Measurements from ENCODE around the gene HECTD2.

DNA sequence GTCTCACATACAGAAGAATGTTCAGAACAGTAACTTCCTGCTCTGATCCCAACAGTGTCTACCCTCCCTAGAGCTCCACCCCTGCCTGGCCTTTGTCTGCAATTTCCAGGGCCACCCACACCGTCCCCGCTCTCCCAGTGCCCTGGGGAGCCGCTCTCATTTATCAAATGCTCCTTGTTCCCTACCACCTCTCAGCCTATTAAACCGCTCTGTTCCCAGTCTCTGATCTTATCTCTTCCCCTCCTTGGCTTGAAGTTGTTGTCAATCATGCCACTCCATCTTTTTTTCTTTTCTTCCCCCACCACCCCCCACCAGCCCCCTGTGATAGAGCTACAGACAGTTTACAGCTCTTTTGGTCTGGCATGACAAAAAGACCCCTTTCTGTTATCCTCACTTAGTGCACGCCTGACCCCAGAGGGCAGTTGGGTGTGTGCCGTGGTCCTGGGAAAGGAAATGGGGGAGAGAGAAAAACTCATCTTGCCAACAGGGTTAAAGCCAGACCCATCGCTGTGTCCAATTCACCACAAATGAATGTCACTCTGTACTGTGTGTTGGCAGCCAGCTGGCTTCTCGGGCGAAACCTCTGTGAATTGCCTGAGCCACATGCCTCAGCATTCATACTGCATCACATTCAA is 28.8 kb upstream of the HECTD2 start:
- TF ChIP-seq, protein P1, sequence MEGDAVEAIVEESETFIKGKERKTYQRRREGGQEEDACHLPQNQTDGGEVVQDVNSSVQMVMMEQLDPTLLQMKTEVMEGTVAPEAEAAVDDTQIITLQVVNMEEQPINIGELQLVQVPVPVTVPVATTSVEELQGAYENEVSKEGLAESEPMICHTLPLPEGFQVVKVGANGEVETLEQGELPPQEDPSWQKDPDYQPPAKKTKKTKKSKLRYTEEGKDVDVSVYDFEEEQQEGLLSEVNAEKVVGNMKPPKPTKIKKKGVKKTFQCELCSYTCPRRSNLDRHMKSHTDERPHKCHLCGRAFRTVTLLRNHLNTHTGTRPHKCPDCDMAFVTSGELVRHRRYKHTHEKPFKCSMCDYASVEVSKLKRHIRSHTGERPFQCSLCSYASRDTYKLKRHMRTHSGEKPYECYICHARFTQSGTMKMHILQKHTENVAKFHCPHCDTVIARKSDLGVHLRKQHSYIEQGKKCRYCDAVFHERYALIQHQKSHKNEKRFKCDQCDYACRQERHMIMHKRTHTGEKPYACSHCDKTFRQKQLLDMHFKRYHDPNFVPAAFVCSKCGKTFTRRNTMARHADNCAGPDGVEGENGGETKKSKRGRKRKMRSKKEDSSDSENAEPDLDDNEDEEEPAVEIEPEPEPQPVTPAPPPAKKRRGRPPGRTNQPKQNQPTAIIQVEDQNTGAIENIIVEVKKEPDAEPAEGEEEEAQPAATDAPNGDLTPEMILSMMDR (IDR thresholded peaks at IDR 0.05), result no peak
- no peak for TF ChIP-seq ZFX (IDR thresholded peaks at IDR 0.05; ENCODE audit: borderline replicate concordance)
